Epidermal melanocyte (primary cell): ENCODE results near the gene LEKR1.

Source experiments
- DNase-seq: peaks from one replicate; pipeline ENCODE4 v3.0.0; 2011; ENCODE audit warnings: low spot score; ENCODE audit not compliant: insufficient read length

LEKR1 gene

GRCh38 chr3:156978481-156978961, 152.4 kb downstream of the LEKR1 start:
- no peak for DNase-seq

- DNase-seq = no peak
Measured at GRCh38 chr3:156981005-156981404, 154.9 kb downstream of the LEKR1 start.

GRCh38 chr3:156983559-156983958, 157.4 kb downstream of the LEKR1 start:
- no peak for DNase-seq

- no peak for DNase-seq
Measured at GRCh38 chr3:156985711-156986110, 159.6 kb downstream of the LEKR1 start.

- DNase-seq = no peak
Measured at GRCh38 chr3:156987946-156988345, 161.8 kb downstream of the LEKR1 start.

- DNase-seq = no peak
Measured at GRCh38 chr3:156997351-156997750, 171.2 kb downstream of the LEKR1 start.

- no peak for DNase-seq
Measured at GRCh38 chr3:157001221-157001957, 175.2 kb downstream of the LEKR1 start.

- DNase-seq = no peak
Measured at GRCh38 chr3:157021679-157022078, 195.5 kb downstream of the LEKR1 start.

- DNase-seq = no peak
Measured at GRCh38 chr3:157023226-157023625, 197.1 kb downstream of the LEKR1 start.

GRCh38 chr3:157026091-157026490, 199.9 kb downstream of the LEKR1 start:
- DNase-seq = no peak

- DNase-seq = no peak
Measured at GRCh38 chr3:157027861-157028745, 201.9 kb downstream of the LEKR1 start.

- no peak for DNase-seq
Measured at GRCh38 chr3:157029365-157029790, 203.2 kb downstream of the LEKR1 start.

GRCh38 chr3:157030712-157031111, 204.6 kb downstream of the LEKR1 start:
- no peak for DNase-seq

GRCh38 chr3:157033001-157033400, 206.8 kb downstream of the LEKR1 start:
- DNase-seq = no peak

- DNase-seq = no peak
Measured at GRCh38 chr3:157040456-157040855, 214.3 kb downstream of the LEKR1 start.

- DNase-seq = no peak
Measured at GRCh38 chr3:157042226-157042625, 216.1 kb downstream of the LEKR1 start.

GRCh38 chr3:157043771-157044170, 217.6 kb downstream of the LEKR1 start:
- DNase-seq = no peak

GRCh38 chr3:157045238-157045850, 219.2 kb downstream of the LEKR1 start:
- no peak for DNase-seq

GRCh38 chr3:157046520-157046919, 220.4 kb downstream of the LEKR1 start:
- no peak for DNase-seq

- DNase-seq = no peak
Measured at GRCh38 chr3:157051055-157051454, 224.9 kb downstream of the LEKR1 start.

- DNase-seq = no peak
Measured at GRCh38 chr3:157051591-157051990, 225.4 kb downstream of the LEKR1 start.

- no peak for DNase-seq
Measured at GRCh38 chr3:157056035-157056434, 229.9 kb downstream of the LEKR1 start.
